G401 (cell line): Measurements from ENCODE around the gene THAP6. TPM values are rescaled to one million over a fixed set of nuclear protein-coding genes. Genes with fewer than 3 reads are reported as not detected.
"Not testable (repeated sequence)": the region's sequence is repeated elsewhere in the genome, so short reads cannot be mapped to it uniquely, and the experiment has no call there.

Experiments
- DNase-seq: peaks from one replicate; pipeline ENCODE4 v3.0.0-alpha.2; 2015; ENCODE audit warnings: low spot score
- in situ Hi-C: cut with HindIII; loops from 2 replicates; pipeline ENCODE4 v1.10.0; 2016; ENCODE audit warnings: low sequenced_read_pairs, mixed read lengths
- total RNA-seq: library from RNA; depleted of rRNA; stranded (reverse); fragments of >200 nt; shearing (Covaris generic); gene quantifications from 2 replicates; pipeline ENCODE4 v1.2.3, GENCODE V29; 2014

Gene THAP6
- total RNA-seq, 1 experiment from 2014 or later = 7.1 TPM

GRCh38 chr4:75516144-75516543 is 1.9 kb downstream of the THAP6 start:
- in situ Hi-C loops = no loop called here
- DNase-seq = no peak

GRCh38 chr4:75519452-75519851 is 5.2 kb downstream of the THAP6 start:
- in situ Hi-C loops, DNase-seq: not testable (repeated sequence)

DNA sequence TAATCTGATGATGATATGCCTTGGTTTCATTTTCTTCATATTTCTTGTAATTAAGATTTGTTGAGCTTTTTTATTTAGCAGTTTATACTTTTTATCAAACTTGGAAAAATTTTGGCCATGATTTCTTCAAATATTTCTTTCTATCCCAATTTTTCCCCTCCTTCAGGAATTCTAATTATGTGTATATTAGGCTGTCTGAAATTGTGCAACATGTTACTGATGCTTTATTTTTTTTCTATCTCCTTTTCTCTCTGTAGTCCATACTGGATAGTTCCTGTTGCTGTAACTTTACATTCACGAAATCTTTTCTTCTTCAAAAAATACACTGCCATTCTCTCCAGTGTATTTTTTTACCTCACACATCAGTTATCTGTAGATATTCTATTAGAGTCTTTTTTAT is 10.8 kb downstream of the THAP6 start:
- in situ Hi-C loops = no loop called here

GRCh38 chr4:75525910-75526309 is 11.6 kb downstream of the THAP6 start:
- no peak for DNase-seq

More for the DNA sequence above, 10.8 kb downstream of the THAP6 start:
- DNase-seq = no peak

GRCh38 chr4:75527482-75527881 is 13.2 kb downstream of the THAP6 start:
- in situ Hi-C loops = no loop called here
- DNase-seq = no peak

More at GRCh38 chr4:75525910-75526309, 11.6 kb downstream of the THAP6 start:
- in situ Hi-C loops = no loop called here

DNA sequence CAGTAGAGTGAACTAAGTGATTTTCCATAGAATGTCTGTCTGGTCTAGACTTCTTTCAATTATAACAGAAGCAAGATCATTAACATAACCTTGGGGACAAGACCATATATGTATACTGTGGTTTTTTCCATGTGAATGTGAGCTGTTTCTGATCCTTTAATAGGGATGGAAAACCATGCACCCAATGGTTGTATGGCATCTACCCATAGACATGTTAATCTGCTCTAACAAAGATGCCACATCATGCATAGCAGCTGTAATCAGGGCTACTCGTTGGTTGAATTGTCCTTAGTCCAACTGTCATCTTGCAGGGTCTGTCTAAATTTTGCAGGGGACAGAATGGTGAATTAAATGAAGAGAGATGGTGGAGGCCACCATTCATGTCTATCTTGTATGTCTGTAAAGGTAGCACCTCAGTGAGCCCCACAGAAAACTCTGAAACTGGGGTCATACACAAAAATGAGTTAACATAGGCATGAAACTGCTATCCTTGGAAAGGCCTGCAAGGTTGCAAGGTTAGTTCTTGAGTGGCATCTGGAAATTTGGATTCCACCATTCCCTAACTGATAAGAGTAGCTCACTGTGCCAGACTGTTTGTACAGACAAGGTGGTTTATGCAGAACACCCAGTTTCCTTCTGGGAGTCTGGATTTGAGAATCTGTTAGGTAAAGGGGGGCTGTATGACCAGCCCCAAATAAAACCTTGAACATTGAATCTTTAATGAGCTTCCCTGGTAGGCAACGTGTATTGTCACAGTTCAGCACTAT is 16.5 kb downstream of the THAP6 start:
- DNase-seq = no peak
- in situ Hi-C loops = no loop called here

- in situ Hi-C loops, DNase-seq: not testable (repeated sequence)
These were observed 17.4 kb downstream of the THAP6 start for GRCh38 chr4:75531536-75532143.

- DNase-seq, in situ Hi-C loops: not testable (repeated sequence)
These were observed 19.1 kb downstream of the THAP6 start for GRCh38 chr4:75533339-75533887.

- in situ Hi-C loops, DNase-seq: not testable (repeated sequence)
These were observed 19.7 kb downstream of the THAP6 start for GRCh38 chr4:75533926-75534325.

- in situ Hi-C loops, DNase-seq: not testable (repeated sequence)
These were observed 23.0 kb downstream of the THAP6 start for GRCh38 chr4:75537308-75537707.

DNA sequence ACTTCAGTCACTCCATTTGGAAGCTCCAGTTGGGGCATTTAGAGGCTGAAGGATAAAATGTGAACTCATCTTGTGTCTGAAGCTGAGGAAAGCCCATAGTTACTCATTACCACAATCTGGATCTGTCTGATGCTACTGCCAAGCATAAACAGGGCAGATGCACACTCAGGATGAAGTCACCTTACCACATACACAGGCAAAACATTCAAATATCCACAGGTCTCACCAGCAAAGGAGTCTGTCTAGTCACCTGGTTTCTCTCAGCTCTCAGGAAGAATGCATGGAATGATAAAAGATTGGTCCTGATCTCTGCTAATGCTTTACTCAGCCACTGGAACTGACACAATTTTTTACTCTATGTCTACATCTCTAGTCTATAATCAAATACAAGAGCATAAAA is 28.6 kb downstream of the THAP6 start:
- in situ Hi-C loops = no loop called here
- DNase-seq = no peak

GRCh38 chr4:75544220-75544619 is 29.9 kb downstream of the THAP6 start:
- in situ Hi-C loops, DNase-seq: not testable (repeated sequence)

- in situ Hi-C loops = no loop called here
- DNase-seq = no peak
These were observed 30.6 kb downstream of the THAP6 start for GRCh38 chr4:75544870-75545269.

GRCh38 chr4:75545526-75545925 is 31.3 kb downstream of the THAP6 start:
- in situ Hi-C loops = no loop called here
- DNase-seq = no peak

GRCh38 chr4:75547647-75548387 is 33.5 kb downstream of the THAP6 start:
- in situ Hi-C loops = no loop called here
- DNase-seq = no peak

DNA sequence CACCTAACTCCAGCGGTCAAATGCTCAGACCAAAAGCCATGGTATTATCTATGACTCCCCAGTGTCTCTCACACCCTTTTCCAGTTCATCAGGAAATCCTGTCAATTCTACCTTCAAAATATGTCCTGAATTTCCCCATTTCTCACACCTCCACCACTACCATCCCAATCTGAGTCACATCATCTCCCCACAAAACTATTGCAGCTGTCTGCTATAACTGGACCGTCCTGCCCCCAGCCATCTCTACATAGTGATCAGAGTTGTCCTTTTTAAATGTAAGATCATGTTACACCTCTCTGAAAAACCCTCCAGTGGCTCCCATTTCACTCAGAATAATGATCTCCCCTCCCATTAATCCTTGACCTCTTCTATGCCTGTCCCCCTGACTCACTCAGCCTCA is 34.7 kb downstream of the THAP6 start:
- in situ Hi-C loops = no loop called here
- DNase-seq = no peak

- in situ Hi-C loops = no loop called here
- no peak for DNase-seq
These were observed 38.2 kb downstream of the THAP6 start for GRCh38 chr4:75552452-75552851.

GRCh38 chr4:75555294-75556164 is 41.3 kb downstream of the THAP6 start, which contains the start of gene ODAPH:
Gene ODAPH (plus strand): TSS chr4:75556066. CDS start chr4:75556083, 17 bp downstream.
- DNase-seq = no peak
- in situ Hi-C loops = no loop called here

- no peak for DNase-seq
- in situ Hi-C loops = no loop called here
These were observed 43.4 kb downstream of the THAP6 start for GRCh38 chr4:75557696-75558095.
